HEK293T (cell line): Measurements from ENCODE around the gene CUL3.

Experiments used
- CTCF ChIA-PET: fragments of 350-600 bp; formaldehyde crosslinking; extraction: SDS; loops from one replicate; lab custom pipeline; 2021; ENCODE audit warnings: antibody characterized with exemption, inconsistent platforms; lab: Yijun Ruan, JAX
- POLR2A ChIA-PET: fragments of 350-600 bp; formaldehyde crosslinking; extraction: SDS; loops from one replicate; lab custom pipeline; 2020; ENCODE audit warnings: antibody characterized with exemption, inconsistent platforms; lab: Yijun Ruan, JAX
- DNase-seq: peaks from one replicate; pipeline ENCODE4 v3.0.0; 2012; ENCODE audit warnings: mixed read lengths; ENCODE audit errors: extremely low spot score
- ARNT ChIP-seq: fragments of 450-650 bp; IDR thresholded peaks from 2 replicates; pipeline ENCODE4 v1.6.1; 2017; ENCODE audit warnings: mild to moderate bottlenecking
- BHLHE40 ChIP-seq: fragments of 450-650 bp; IDR thresholded peaks from 2 replicates; pipeline ENCODE4 v1.6.1; 2016; ENCODE audit warnings: mild to moderate bottlenecking, moderate library complexity, borderline replicate concordance
- CTBP1 ChIP-seq: fragments of 450-650 bp; IDR thresholded peaks from 2 replicates; pipeline ENCODE4 v1.6.1; 2016; ENCODE audit warnings: borderline replicate concordance
- ELF4 ChIP-seq: fragments of 450-650 bp; IDR thresholded peaks from 2 replicates; pipeline ENCODE4 v1.6.1; 2017; ENCODE audit warnings: antibody characterized with exemption
- FOXA1 ChIP-seq: fragments of 450-650 bp; IDR thresholded peaks from 2 replicates; pipeline ENCODE4 v1.6.1; 2016; ENCODE audit warnings: mild to moderate bottlenecking
- FOXK2 ChIP-seq: fragments of 450-650 bp; IDR thresholded peaks from 2 replicates; pipeline ENCODE4 v1.6.1; 2016; ENCODE audit warnings: mild to moderate bottlenecking
- FOXM1 ChIP-seq: fragments of 450-650 bp; IDR thresholded peaks from 2 replicates; pipeline ENCODE4 v1.6.1; 2017; ENCODE audit warnings: mild to moderate bottlenecking, borderline replicate concordance
- HDGF ChIP-seq: fragments of 450-650 bp; IDR thresholded peaks from 2 replicates; pipeline ENCODE4 v1.6.1; 2017; ENCODE audit warnings: antibody characterized with exemption, borderline replicate concordance
- L3MBTL2 ChIP-seq: fragments of 450-650 bp; conservative IDR thresholded peaks from 2 replicates; pipeline ENCODE4 v1.6.1; 2016; ENCODE audit warnings: mild to moderate bottlenecking
- LEF1 ChIP-seq: fragments of 450-650 bp; IDR thresholded peaks from 2 replicates; pipeline ENCODE4 v1.6.1; 2017; ENCODE audit warnings: mild to moderate bottlenecking, borderline replicate concordance
- NFRKB ChIP-seq: fragments of 450-650 bp; IDR thresholded peaks from 2 replicates; pipeline ENCODE4 v1.6.1; 2016; ENCODE audit warnings: mild to moderate bottlenecking, moderate library complexity
- SP1 ChIP-seq: fragments of 450-650 bp; IDR thresholded peaks from 2 replicates; pipeline ENCODE4 v1.6.1; 2017
- SUZ12 ChIP-seq: fragments of 450-650 bp; IDR thresholded peaks from 2 replicates; pipeline ENCODE4 v1.6.1; 2016; ENCODE audit warnings: mild to moderate bottlenecking
- TARDBP ChIP-seq: fragments of 450-650 bp; IDR thresholded peaks from 2 replicates; pipeline ENCODE4 v1.6.1; 2016
- ZNF384 ChIP-seq: fragments of 450-650 bp; IDR thresholded peaks from 2 replicates; pipeline ENCODE4 v1.6.1; 2016
- TF ChIP-seq, protein P1 (sequence below): fragments of 450-650 bp; IDR thresholded peaks from 2 replicates; pipeline ENCODE4 v1.6.1; 2016

The CUL3 gene

GRCh38 chr2:224580248-224580647 is 4.9 kb downstream of the CUL3 start:
- POLR2A ChIA-PET: no interaction called here
- TF ChIP-seq NFRKB: no peak
- no peak for TF ChIP-seq HDGF
- no peak for TF ChIP-seq ZNF384
- TF ChIP-seq FOXK2: no peak
- no peak for TF ChIP-seq ELF4
- TF ChIP-seq FOXM1: no peak
- TF ChIP-seq TARDBP: no peak
- TF ChIP-seq SUZ12: no peak
- TF ChIP-seq ARNT: no peak
- no peak for TF ChIP-seq CTBP1
- TF ChIP-seq, protein P1, sequence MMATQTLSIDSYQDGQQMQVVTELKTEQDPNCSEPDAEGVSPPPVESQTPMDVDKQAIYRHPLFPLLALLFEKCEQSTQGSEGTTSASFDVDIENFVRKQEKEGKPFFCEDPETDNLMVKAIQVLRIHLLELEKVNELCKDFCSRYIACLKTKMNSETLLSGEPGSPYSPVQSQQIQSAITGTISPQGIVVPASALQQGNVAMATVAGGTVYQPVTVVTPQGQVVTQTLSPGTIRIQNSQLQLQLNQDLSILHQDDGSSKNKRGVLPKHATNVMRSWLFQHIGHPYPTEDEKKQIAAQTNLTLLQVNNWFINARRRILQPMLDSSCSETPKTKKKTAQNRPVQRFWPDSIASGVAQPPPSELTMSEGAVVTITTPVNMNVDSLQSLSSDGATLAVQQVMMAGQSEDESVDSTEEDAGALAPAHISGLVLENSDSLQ: no peak
- no peak for TF ChIP-seq FOXA1
- no peak for TF ChIP-seq L3MBTL2
- no peak for DNase-seq
- CTCF ChIA-PET: no interaction called here

GRCh38 chr2:224579411-224579810 is 5.8 kb downstream of the CUL3 start:
- ChIA-PET CTCF (no interaction called here), POLR2A (interaction anchor here (0.6 kb wide), 1 partner anchor 640 kb away, joined by 4 read pairs; no protein-coding TSS in a partner anchor)
- DNase-seq: no peak
- TF ChIP-seq BHLHE40 (no peak), L3MBTL2 (no peak), SUZ12 (no peak), CTBP1 (no peak), ELF4 (no peak), TARDBP (no peak), HDGF (no peak), SP1 (no peak), LEF1 (no peak)
- TF ChIP-seq, protein P1: no peak

GRCh38 chr2:224577541-224577940 is 7.6 kb downstream of the CUL3 start:
- ChIA-PET CTCF (no interaction called here), POLR2A (no interaction called here)
- no peak for TF ChIP-seq ZNF384
- TF ChIP-seq ARNT: no peak
- no peak for TF ChIP-seq FOXK2
- no peak for TF ChIP-seq SUZ12
- TF ChIP-seq ELF4: no peak
- no peak for TF ChIP-seq HDGF
- TF ChIP-seq, protein P1: no peak
- TF ChIP-seq FOXM1: no peak
- no peak for TF ChIP-seq BHLHE40
- TF ChIP-seq FOXA1: no peak
- no peak for TF ChIP-seq CTBP1
- DNase-seq: no peak

- CTCF ChIA-PET: no interaction called here
- no peak for TF ChIP-seq FOXK2
- TF ChIP-seq FOXM1: no peak
- no peak for TF ChIP-seq SUZ12
- TF ChIP-seq LEF1: no peak
- TF ChIP-seq FOXA1: no peak
- no peak for TF ChIP-seq SP1
- TF ChIP-seq TARDBP: no peak
- TF ChIP-seq CTBP1: no peak
- no peak for TF ChIP-seq ZNF384
- TF ChIP-seq L3MBTL2: no peak
- TF ChIP-seq, protein P1: no peak
- no peak for TF ChIP-seq ELF4
- no peak for TF ChIP-seq HDGF
- TF ChIP-seq ARNT: no peak
- TF ChIP-seq NFRKB: no peak
- no peak for TF ChIP-seq BHLHE40
- no peak for DNase-seq
- POLR2A ChIA-PET: no interaction called here
Observed at GRCh38 chr2:224576088-224576715, 9.0 kb downstream of the CUL3 start.

- ChIA-PET POLR2A (interaction anchor here (1.7 kb wide), 1 partner anchor 11 kb away, joined by 6 read pairs; the partner anchor contains the start of gene CUL3), CTCF (no interaction called here)
- TF ChIP-seq SP1 (no peak), CTBP1 (no peak), ZNF384 (no peak), ARNT (no peak), LEF1 (no peak)
- DNase-seq: no peak
Observed at GRCh38 chr2:224574423-224575084, 10.6 kb downstream of the CUL3 start.

GRCh38 chr2:224573724-224574123 is 11.4 kb downstream of the CUL3 start:
- DNase-seq: no peak
- TF ChIP-seq NFRKB (no peak), CTBP1 (no peak), FOXM1 (no peak), ELF4 (no peak), SP1 (no peak), FOXK2 (no peak), ZNF384 (no peak), LEF1 (no peak), SUZ12 (no peak), HDGF (no peak), L3MBTL2 (no peak), FOXA1 (no peak), ARNT (no peak), BHLHE40 (no peak), TARDBP (no peak)
- TF ChIP-seq, protein P1: no peak
- POLR2A ChIA-PET: interaction anchor here (1.7 kb wide), 1 partner anchor 12 kb away, joined by 6 read pairs; the partner anchor contains the start of gene CUL3
- CTCF ChIA-PET: no interaction called here
